ENCODE data around the gene PALMD. TPM values are rescaled to one million over a fixed set of nuclear protein-coding genes. Genes with fewer than 3 reads are reported as not detected.
A peak's percentile ranks its signal among the peaks of the same experiment; 100 is the strongest.

PALMD gene
- total RNA-seq, 1 donor from 2014 or later, result not detected

- H3F3A ChIP-seq (ENCODE audit: low read depth), result no peaks in the 10 kb centered on the region
- H3K27me3 Mint-ChIP-seq (ENCODE audit: insufficient read depth, low read depth), result peaks cover 2% of the 10 kb centered on the region
- H3K9me3 ChIP-seq (ENCODE audit: low read depth), result no peaks in the 10 kb centered on the region
- H3K27ac Mint-ChIP-seq, result peak overlapping the region; percentile 58
- no peaks in the 10 kb centered on the region for H3K36me3 Mint-ChIP-seq
- no peak overlapping the region for H3K9ac ChIP-seq
- no peaks in the 10 kb centered on the region for H3K36me3 ChIP-seq
- H4K20me1 ChIP-seq (ENCODE audit: low read depth), result no peaks in the 10 kb centered on the region
- no peak overlapping the region for H3K27ac ChIP-seq
- no peak for TF ChIP-seq CTCF (IDR thresholded peaks at IDR 0.05)
- no peak for TF ChIP-seq EZH2 (IDR thresholded peaks at IDR 0.05)
- H3K4me3 Mint-ChIP-seq, result no peak overlapping the region
- peaks cover 36% of the 10 kb centered on the region for H3K4me1 Mint-ChIP-seq
- no peaks in the 10 kb centered on the region for H3K27me3 ChIP-seq
- no peak overlapping the region for H3K4me3 ChIP-seq
- no peak overlapping the region for H3K4me2 ChIP-seq
- DNase-seq (ENCODE audit: low spot score), result no peak
- H3K9me3 Mint-ChIP-seq, result no peaks in the 10 kb centered on the region
- no peak overlapping the region for H2AFZ ChIP-seq (replicated peaks)
- H3K79me2 ChIP-seq (ENCODE audit: low read depth), result no peaks in the 10 kb centered on the region
- H3K4me1 ChIP-seq, result peaks cover 9% of the 10 kb centered on the region
Measured at GRCh38 chr1:99672038-99672437, 26.1 kb downstream of the PALMD start.

GRCh38 chr1:99672530-99673213 is 26.8 kb downstream of the PALMD start:
- Histone ChIP-seq H3F3A (ENCODE audit: low read depth) (no peaks in the 10 kb centered on the region), H2AFZ (replicated peaks) (no peak overlapping the region), H3K9ac (no peak overlapping the region), H3K4me2 (no peak overlapping the region), H3K27me3 (no peaks in the 10 kb centered on the region), H3K27ac (no peak overlapping the region), H4K20me1 (ENCODE audit: low read depth) (no peaks in the 10 kb centered on the region), H3K79me2 (ENCODE audit: low read depth) (no peaks in the 10 kb centered on the region), H3K4me3 (no peak overlapping the region), H3K9me3 (ENCODE audit: low read depth) (no peaks in the 10 kb centered on the region), H3K36me3 (no peaks in the 10 kb centered on the region), H3K4me1 (peaks cover 9% of the 10 kb centered on the region)
- no peaks in the 10 kb centered on the region for H3K36me3 Mint-ChIP-seq
- H3K4me1 Mint-ChIP-seq, result peaks cover 36% of the 10 kb centered on the region
- no peak for DNase-seq (ENCODE audit: low spot score)
- H3K9me3 Mint-ChIP-seq, result no peaks in the 10 kb centered on the region
- H3K27me3 Mint-ChIP-seq (ENCODE audit: insufficient read depth, low read depth), result peaks cover 2% of the 10 kb centered on the region
- H3K27ac Mint-ChIP-seq, result peak overlapping the region; percentile 58
- TF ChIP-seq EZH2phosphoT487 (IDR thresholded peaks at IDR 0.05), result no peak
- TF ChIP-seq CTCF (IDR thresholded peaks at IDR 0.05), result no peak
- H3K4me3 Mint-ChIP-seq, result no peak overlapping the region

- H3K4me3 ChIP-seq, result no peak overlapping the region
- Mint-ChIP-seq H3K9me3 (no peaks in the 10 kb centered on the region), H3K27me3 (ENCODE audit: insufficient read depth, low read depth) (peaks cover 2% of the 10 kb centered on the region), H3K36me3 (no peaks in the 10 kb centered on the region), H3K27ac (no peak overlapping the region), H3K4me1 (peaks cover 36% of the 10 kb centered on the region), H3K4me3 (no peak overlapping the region)
- TF ChIP-seq EZH2 (IDR thresholded peaks at IDR 0.05), result no peak
- TF ChIP-seq CTCF (IDR thresholded peaks at IDR 0.05), result no peak
- no peak for TF ChIP-seq EZH2phosphoT487 (IDR thresholded peaks at IDR 0.05)
- no peaks in the 10 kb centered on the region for H3K79me2 ChIP-seq (ENCODE audit: low read depth)
- DNase-seq (ENCODE audit: low spot score), result no peak
- peaks cover 9% of the 10 kb centered on the region for H3K4me1 ChIP-seq
- no peaks in the 10 kb centered on the region for H3K9me3 ChIP-seq (ENCODE audit: low read depth)
- no peak overlapping the region for H3K4me2 ChIP-seq
- no peaks in the 10 kb centered on the region for H3K27me3 ChIP-seq
- H3K9ac ChIP-seq, result no peak overlapping the region
- no peaks in the 10 kb centered on the region for H3F3A ChIP-seq (ENCODE audit: low read depth)
- H4K20me1 ChIP-seq (ENCODE audit: low read depth), result no peaks in the 10 kb centered on the region
- no peak overlapping the region for H2AFZ ChIP-seq (replicated peaks)
- no peak overlapping the region for H3K27ac ChIP-seq
- H3K36me3 ChIP-seq, result no peaks in the 10 kb centered on the region
Measured at GRCh38 chr1:99673315-99673714, 27.4 kb downstream of the PALMD start.

Data from neural progenitor cell (in vitro differentiated cells).